Loucy (cell line): Measurements from ENCODE around the gene PRR23C.
"Not testable (repeated sequence)": the region's sequence is repeated elsewhere in the genome, so short reads cannot be mapped to it uniquely, and the experiment has no call there.

Experiments
- H2AFZ ChIP-seq: fragments of 200-600 bp; sonication (generic); 2 replicates; pipeline ENCODE4 v1.6.0; 2016; ENCODE audit warnings: antibody characterized with exemption, mild to moderate bottlenecking, low read length, moderate library complexity
- H3F3A ChIP-seq: fragments of 200-600 bp; 2 replicates; pipeline ENCODE4 v1.6.0; 2016; ENCODE audit warnings: antibody characterized with exemption, low read depth, mild to moderate bottlenecking
- H3K27me3 ChIP-seq: fragments of 200-600 bp; sonication (generic); 2 replicates; pipeline ENCODE4 v1.6.1; 2014; ENCODE audit warnings: low read length, mild to moderate bottlenecking; ENCODE audit not compliant: insufficient read depth, poor library complexity, severe bottlenecking
- H3K36me3 ChIP-seq: fragments of 200-600 bp; sonication (generic); 2 replicates; pipeline ENCODE4 v1.6.1; 2016; ENCODE audit warnings: low read length; ENCODE audit not compliant: insufficient read depth
- H3K4me1 ChIP-seq: fragments of 200-600 bp; sonication (generic); 2 replicates; pipeline ENCODE4 v1.5.1; 2014; ENCODE audit warnings: low read length, mild to moderate bottlenecking; ENCODE audit not compliant: insufficient read depth, poor library complexity, severe bottlenecking
- H3K4me2 ChIP-seq: fragments of 200-600 bp; sonication (generic); 2 replicates; pipeline ENCODE4 v1.6.0; 2014; ENCODE audit warnings: antibody characterized with exemption, low read length, low read depth, mild to moderate bottlenecking; ENCODE audit not compliant: poor library complexity, severe bottlenecking
- H3K4me3 ChIP-seq: fragments of 200-600 bp; sonication (generic); 2 replicates; pipeline ENCODE4 v1.5.1; 2014; ENCODE audit warnings: low read length, mild to moderate bottlenecking, mixed read lengths; ENCODE audit not compliant: poor library complexity, severe bottlenecking
- H3K79me2 ChIP-seq: fragments of 200-600 bp; sonication (generic); 2 replicates; pipeline ENCODE4 v1.6.1; 2014; ENCODE audit warnings: low read length; ENCODE audit not compliant: insufficient read depth
- H3K9ac ChIP-seq: fragments of 200-600 bp; sonication (generic); 2 replicates; pipeline ENCODE4 v1.6.0; 2014; ENCODE audit warnings: mild to moderate bottlenecking, low read depth, low read length, moderate library complexity; ENCODE audit not compliant: poor library complexity, severe bottlenecking
- H3K9me2 ChIP-seq: fragments of 200-600 bp; sonication (generic); replicated peaks from 2 replicates; pipeline ENCODE4 v1.6.1; 2016; ENCODE audit warnings: low read depth, low read length, mixed read lengths
- H3K9me3 ChIP-seq: fragments of 200-600 bp; sonication (generic); 2 replicates; pipeline ENCODE4 v1.6.1; 2014; ENCODE audit warnings: mild to moderate bottlenecking, antibody characterized with exemption, low read length, low read depth; ENCODE audit not compliant: insufficient read depth
- H4K20me1 ChIP-seq: fragments of 200-600 bp; sonication (generic); 2 replicates; pipeline ENCODE4 v1.6.0; 2014; ENCODE audit warnings: antibody characterized with exemption, low read length, mild to moderate bottlenecking; ENCODE audit not compliant: insufficient read depth, poor library complexity, severe bottlenecking
- EZH2phosphoT487 ChIP-seq: fragments of 200-600 bp; IDR thresholded peaks from 2 replicates; pipeline ENCODE4 v1.6.1; 2018; ENCODE audit warnings: antibody characterized with exemption, mild to moderate bottlenecking, moderate library complexity, borderline replicate concordance
- TF ChIP-seq, protein P1 (sequence below): fragments of 200-600 bp; sonication (generic); conservative IDR thresholded peaks from 2 replicates; pipeline ENCODE4 v1.5.1; 2014; ENCODE audit warnings: mild to moderate bottlenecking, antibody characterized with exemption, low read length

PRR23C gene

DNA sequence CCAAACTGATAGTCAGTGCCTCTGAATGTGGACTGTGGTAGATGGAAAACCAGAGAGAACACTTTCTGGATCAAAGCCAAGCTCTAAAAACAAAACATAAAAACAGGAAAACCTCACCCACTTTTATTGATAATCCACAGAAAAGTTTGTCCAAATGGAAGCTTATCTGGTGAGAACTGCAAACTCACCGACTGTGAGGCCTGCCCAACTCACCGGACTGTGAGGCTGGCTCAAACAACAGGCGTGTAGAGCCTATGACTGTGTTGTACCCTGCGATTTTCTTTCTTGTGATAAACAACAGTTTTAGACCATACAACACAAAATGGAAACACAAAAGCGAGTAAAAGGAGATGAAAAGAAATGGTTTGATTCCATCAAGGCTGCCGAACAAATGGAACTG lies 7.2 kb downstream of the PRR23C start:
- Histone ChIP-seq H4K20me1 (no peaks in the 10 kb centered on the region), H3K79me2 (no peaks in the 10 kb centered on the region), H3K27me3 (no peaks in the 10 kb centered on the region), H3K36me3 (no peaks in the 10 kb centered on the region), H3F3A (no peaks in the 10 kb centered on the region), H3K4me2 (no peak overlapping the region), H3K9me2 (no peaks in the 10 kb centered on the region), H3K9me3 (no peaks in the 10 kb centered on the region), H3K9ac (no peak overlapping the region), H2AFZ (no peak overlapping the region), H3K4me3 (no peak overlapping the region), H3K4me1 (no peaks in the 10 kb centered on the region)
- TF ChIP-seq, protein P1, sequence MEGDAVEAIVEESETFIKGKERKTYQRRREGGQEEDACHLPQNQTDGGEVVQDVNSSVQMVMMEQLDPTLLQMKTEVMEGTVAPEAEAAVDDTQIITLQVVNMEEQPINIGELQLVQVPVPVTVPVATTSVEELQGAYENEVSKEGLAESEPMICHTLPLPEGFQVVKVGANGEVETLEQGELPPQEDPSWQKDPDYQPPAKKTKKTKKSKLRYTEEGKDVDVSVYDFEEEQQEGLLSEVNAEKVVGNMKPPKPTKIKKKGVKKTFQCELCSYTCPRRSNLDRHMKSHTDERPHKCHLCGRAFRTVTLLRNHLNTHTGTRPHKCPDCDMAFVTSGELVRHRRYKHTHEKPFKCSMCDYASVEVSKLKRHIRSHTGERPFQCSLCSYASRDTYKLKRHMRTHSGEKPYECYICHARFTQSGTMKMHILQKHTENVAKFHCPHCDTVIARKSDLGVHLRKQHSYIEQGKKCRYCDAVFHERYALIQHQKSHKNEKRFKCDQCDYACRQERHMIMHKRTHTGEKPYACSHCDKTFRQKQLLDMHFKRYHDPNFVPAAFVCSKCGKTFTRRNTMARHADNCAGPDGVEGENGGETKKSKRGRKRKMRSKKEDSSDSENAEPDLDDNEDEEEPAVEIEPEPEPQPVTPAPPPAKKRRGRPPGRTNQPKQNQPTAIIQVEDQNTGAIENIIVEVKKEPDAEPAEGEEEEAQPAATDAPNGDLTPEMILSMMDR = no peak
- no peak for TF ChIP-seq EZH2phosphoT487

DNA sequence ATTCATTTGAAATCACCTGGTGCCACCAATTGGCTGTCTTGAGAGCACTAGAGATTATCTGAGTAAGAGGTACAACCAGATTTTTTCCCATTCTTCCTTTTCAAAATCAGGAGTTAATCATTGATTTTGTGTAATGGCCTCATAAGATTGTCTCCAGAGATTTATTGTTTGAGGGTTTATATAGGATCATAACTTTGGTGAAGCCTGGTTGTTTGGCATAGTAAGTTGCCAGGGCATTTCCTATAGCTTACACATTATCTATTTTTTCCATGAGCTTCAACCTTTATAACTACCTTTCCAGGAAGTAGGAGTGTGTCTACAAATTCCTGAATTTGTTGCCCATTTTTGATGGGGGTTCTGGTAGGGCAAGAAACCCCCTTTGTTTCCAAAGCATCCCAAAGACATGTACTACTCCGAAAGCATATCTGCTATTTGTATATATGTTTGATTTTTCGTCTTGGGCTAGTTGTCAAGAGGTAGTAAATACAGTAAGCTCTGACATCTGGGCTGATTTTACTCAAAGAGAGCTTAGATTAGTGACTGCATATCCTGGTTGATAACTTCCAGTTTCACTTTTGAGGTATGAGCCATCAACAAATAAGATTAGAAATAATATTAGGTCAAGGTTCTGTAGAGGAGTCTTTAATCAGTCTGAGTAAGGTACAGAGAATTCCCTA lies 12.2 kb downstream of the PRR23C start:
- Histone ChIP-seq H3K9me3 (no peaks in the 10 kb centered on the region), H3K9ac (no peak overlapping the region), H3K9me2 (no peaks in the 10 kb centered on the region), H3K4me3 (no peak overlapping the region), H3K79me2 (no peaks in the 10 kb centered on the region), H3K36me3 (no peaks in the 10 kb centered on the region), H4K20me1 (no peaks in the 10 kb centered on the region), H3K4me2 (no peak overlapping the region), H3F3A (no peaks in the 10 kb centered on the region), H3K27me3 (no peaks in the 10 kb centered on the region), H3K4me1 (no peaks in the 10 kb centered on the region), H2AFZ (no peak overlapping the region)
- TF ChIP-seq, protein P1 = no peak
- no peak for TF ChIP-seq EZH2phosphoT487

DNA sequence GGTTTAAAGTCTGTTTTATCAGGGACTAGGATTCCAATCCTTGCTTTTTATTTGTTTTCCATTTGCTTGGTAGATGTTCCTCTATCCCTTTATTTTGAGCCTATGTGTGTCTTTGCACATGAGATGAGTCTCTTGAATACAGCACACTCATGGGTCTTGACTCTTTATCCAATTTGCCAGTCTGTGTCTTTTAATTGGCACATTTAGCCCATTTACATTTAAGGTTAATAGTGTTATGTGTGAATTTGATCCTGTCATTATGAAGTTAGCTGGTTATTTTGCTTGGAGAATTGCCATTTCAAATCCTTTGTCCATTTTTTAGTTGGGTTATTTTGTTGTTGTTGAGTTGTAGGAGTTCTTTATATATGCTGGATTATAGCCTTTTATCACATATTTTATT lies 14.1 kb downstream of the PRR23C start:
- not testable (repeated sequence) for H4K20me1 ChIP-seq, H3K9ac ChIP-seq, H2AFZ ChIP-seq, H3K4me2 ChIP-seq, H3K9me2 ChIP-seq, H3K9me3 ChIP-seq, H3K4me1 ChIP-seq, H3K27me3 ChIP-seq, H3F3A ChIP-seq, H3K79me2 ChIP-seq, H3K36me3 ChIP-seq, H3K4me3 ChIP-seq

DNA sequence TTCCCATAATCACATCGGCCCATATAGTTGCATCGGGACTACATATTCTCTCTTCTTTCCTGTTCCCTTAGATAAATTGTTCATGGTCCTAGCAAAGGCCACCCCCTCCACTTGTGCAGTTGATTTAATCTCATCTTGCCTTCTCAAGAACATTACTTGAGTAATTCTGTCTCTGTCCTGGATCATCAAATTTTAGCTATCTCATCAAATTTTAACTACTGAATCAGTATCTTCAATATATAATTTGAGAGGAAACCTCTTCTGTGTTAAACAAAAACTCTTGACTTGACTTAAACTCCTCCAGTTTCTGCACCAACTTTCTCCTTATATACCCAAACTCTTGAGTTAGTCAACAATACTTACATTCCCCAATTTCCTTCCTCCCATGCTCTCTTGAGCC lies 19.7 kb downstream of the PRR23C start:
- Histone ChIP-seq H3K4me1 (no peaks in the 10 kb centered on the region), H3K4me3 (no peak overlapping the region), H4K20me1 (no peaks in the 10 kb centered on the region), H3K9me2 (no peaks in the 10 kb centered on the region), H2AFZ (no peak overlapping the region), H3K4me2 (no peak overlapping the region), H3K9me3 (no peaks in the 10 kb centered on the region), H3K36me3 (no peaks in the 10 kb centered on the region), H3K27me3 (no peaks in the 10 kb centered on the region), H3F3A (no peaks in the 10 kb centered on the region), H3K79me2 (no peaks in the 10 kb centered on the region), H3K9ac (no peak overlapping the region)
- no peak for TF ChIP-seq EZH2phosphoT487
- TF ChIP-seq, protein P1 = no peak
